Mesenchymal stem cell (in vitro differentiated cells and primary cell): ENCODE results near the gene SMCHD1. TPM values are rescaled to one million over a fixed set of nuclear protein-coding genes. Genes with fewer than 3 reads are reported as not detected.

Experiments used
- DNase-seq: peaks from one replicate; pipeline ENCODE4 v3.0.0-alpha.2; 2013
- H2AFZ ChIP-seq: one replicate; pipeline ENCODE4 v1.6.1; 2013; ENCODE audit warnings: low read depth, mild to moderate bottlenecking, control low read depth, inconsistent platforms, low read length, moderate library complexity
- H2AK5ac ChIP-seq: 2 replicates; pipeline ENCODE4 v1.6.1; 2013; ENCODE audit warnings: low read length, moderate library complexity, mild to moderate bottlenecking, inconsistent platforms; ENCODE audit not compliant: severe bottlenecking
- H2BK120ac ChIP-seq: one replicate; pipeline ENCODE4 v1.6.1; 2013; ENCODE audit warnings: low read depth, mild to moderate bottlenecking, inconsistent platforms, low read length, moderate library complexity
- H2BK12ac ChIP-seq, 2 experiments: one replicate each; pipeline ENCODE4 v1.6.1; 2013; ENCODE audit warnings: inconsistent platforms in 2 of 2, low read length in 2 of 2, mild to moderate bottlenecking in 2 of 2, moderate library complexity in 2 of 2, control low read depth in 1 of 2
- H2BK15ac ChIP-seq: one replicate; pipeline ENCODE4 v1.6.1; 2013; ENCODE audit warnings: mild to moderate bottlenecking, low read depth, inconsistent platforms; ENCODE audit not compliant: poor library complexity, severe bottlenecking
- H2BK5ac ChIP-seq: 2 replicates; pipeline ENCODE4 v1.6.1; 2013; ENCODE audit warnings: low read depth, mild to moderate bottlenecking, low read length, control low read depth, inconsistent platforms; ENCODE audit not compliant: poor library complexity, severe bottlenecking
- H3K14ac ChIP-seq, 2 experiments: one replicate each; pipeline ENCODE4 v1.6.1; 2013; ENCODE audit warnings: inconsistent platforms in 2 of 2, low read length in 2 of 2, control low read depth in 1 of 2, mild to moderate bottlenecking in 1 of 2, moderate library complexity in 1 of 2
- H3K18ac ChIP-seq, 2 experiments: one replicate each; pipeline ENCODE4 v1.6.1; 2013; ENCODE audit warnings: inconsistent platforms in 2 of 2, low read length in 2 of 2, control low read depth in 1 of 2, low read depth in 1 of 2, mild to moderate bottlenecking in 1 of 2
- H3K23ac ChIP-seq, 2 experiments: one replicate each; pipeline ENCODE4 v1.6.1; 2013; ENCODE audit warnings: inconsistent platforms in 2 of 2, low read length in 2 of 2, mild to moderate bottlenecking in 2 of 2, moderate library complexity in 2 of 2, control low read depth in 1 of 2
- H3K27ac ChIP-seq: 2 replicates; pipeline ENCODE4 v1.5.1; 2013; ENCODE audit warnings: mild to moderate bottlenecking, moderate library complexity, low read length, control low read depth, inconsistent platforms; ENCODE audit not compliant: poor library complexity, severe bottlenecking
- H3K27me3 ChIP-seq, 2 experiments: 2 replicates each; pipeline versions ENCODE4 v1.6.1 to v1.7.0; 2013; ENCODE audit warnings: low read length in 2 of 2, mild to moderate bottlenecking in 2 of 2, moderate library complexity in 2 of 2, control low read depth in 1 of 2, inconsistent platforms in 1 of 2; ENCODE audit not compliant: control insufficient read depth in 1 of 2, insufficient read depth in 1 of 2
- H3K36me3 ChIP-seq, 2 experiments: 2 replicates each; pipeline versions ENCODE4 v1.6.1 to v1.7.0; 2013; ENCODE audit warnings: low read length in 2 of 2, control low read depth in 1 of 2, inconsistent platforms in 1 of 2, low read depth in 1 of 2, mild to moderate bottlenecking in 1 of 2; ENCODE audit not compliant: insufficient read depth in 2 of 2, control insufficient read depth in 1 of 2
- H3K4ac ChIP-seq, 2 experiments: one replicate each; pipeline ENCODE4 v1.6.1; 2013; ENCODE audit warnings: inconsistent platforms in 2 of 2, low read length in 2 of 2, mild to moderate bottlenecking in 2 of 2, moderate library complexity in 2 of 2, control low read depth in 1 of 2, low read depth in 1 of 2
- H3K4me1 ChIP-seq: 2 replicates; pipeline ENCODE4 v1.6.1; 2013; ENCODE audit warnings: low read depth, low read length, control low read depth; ENCODE audit not compliant: control insufficient read depth, insufficient read depth
- H3K4me2 ChIP-seq: 2 replicates; pipeline ENCODE4 v1.6.1; 2013; ENCODE audit warnings: low read length, mild to moderate bottlenecking, inconsistent platforms; ENCODE audit not compliant: poor library complexity, severe bottlenecking
- H3K4me3 ChIP-seq, 2 experiments: 2 replicates each; pipeline versions ENCODE4 v1.5.1 to v1.7.0; 2013; ENCODE audit warnings: low read length in 2 of 2, mild to moderate bottlenecking in 2 of 2, control low read depth in 1 of 2, low read depth in 1 of 2; ENCODE audit not compliant: insufficient read depth in 1 of 2
- H3K79me1 ChIP-seq: replicated peaks from 2 replicates; pipeline ENCODE4 v1.6.1; 2013; ENCODE audit warnings: mild to moderate bottlenecking, control low read depth, low read length, inconsistent platforms; ENCODE audit not compliant: poor library complexity, severe bottlenecking
- H3K9ac ChIP-seq: 2 replicates; pipeline ENCODE4 v1.7.0; 2013; ENCODE audit warnings: mild to moderate bottlenecking, low read length, moderate library complexity
- H3K9me3 ChIP-seq: 2 replicates; pipeline ENCODE4 v1.7.0; 2013; ENCODE audit warnings: mild to moderate bottlenecking, low read length; ENCODE audit not compliant: control insufficient read depth
- H4K8ac ChIP-seq: one replicate; pipeline ENCODE4 v1.6.1; 2013; ENCODE audit warnings: inconsistent platforms, mild to moderate bottlenecking, low read length, moderate library complexity
- H4K91ac ChIP-seq: one replicate; pipeline ENCODE4 v1.6.1; 2013; ENCODE audit warnings: mild to moderate bottlenecking, low read length, inconsistent platforms
- WGBS: methylation state at CpG from one replicate; pipeline ENCODE4 v1.1.7; 2013; ENCODE audit warnings: mixed read lengths; 5-methylcytosine and 5-hydroxymethylcytosine counted together
- polyA plus RNA-seq, 2 experiments: library from polyadenylated mRNA; stranded (reverse); fragments of 200-250 nt; gene quantifications; one replicate each; pipeline ENCODE4 v1.2.3, GENCODE V29; 2013

The SMCHD1 gene
- polyA plus RNA-seq (2013, experiment 1 of 2) = 17.1 TPM
- 17.8 TPM for polyA plus RNA-seq (2013, experiment 2 of 2)

GRCh38 chr18:2655178-2655953 lies at the start of gene SMCHD1:
Gene SMCHD1 (plus strand): TSS chr18:2655726. CDS start chr18:2656076, 350 bp downstream.
- Histone ChIP-seq H3K18ac (peak within 1 kb of the TSS; percentile 91 to 99), H3K27me3 (no peaks in the 10 kb centered on the region), H2BK15ac (peak within 1 kb of the TSS; percentile 94), H3K27ac (peak within 1 kb of the TSS; percentile 68), H2BK120ac (peak within 1 kb of the TSS; percentile 94), H4K91ac (peak within 1 kb of the TSS; percentile 97), H3K4me2 (peak within 1 kb of the TSS; percentile 96), H3K4me1 (peaks cover 3% of the 10 kb centered on the region), H2AK5ac (no peak within 1 kb of the TSS), H3K36me3 (no peaks in the 10 kb centered on the region), H2BK5ac (peak within 1 kb of the TSS; percentile 88), H3K9me3 (no peaks in the 10 kb centered on the region), H2AFZ (peak within 1 kb of the TSS; percentile 97), H4K8ac (peak within 1 kb of the TSS; percentile 97), H2BK12ac (peak within 1 kb of the TSS; percentile 25 to 54), H3K9ac (peak within 1 kb of the TSS; percentile 97), H3K4me3 (peak within 1 kb of the TSS; percentile 88 to 92), H3K79me1 (no peaks in the 10 kb centered on the region), H3K14ac (peak within 1 kb of the TSS; percentile 86 to 90), H3K23ac (peak within 1 kb of the TSS; percentile 90 to 94), H3K4ac (peak within 1 kb of the TSS; percentile 77 to 94)
- under 1% methylated on average over 97 of the region's 100 CpGs for WGBS
- DNase-seq = peak; percentile 83

- H3K4me3 ChIP-seq = no peak overlapping the region
- no peak overlapping the region for H2AFZ ChIP-seq
- no peaks in the 10 kb centered on the region for H3K9me3 ChIP-seq
- H2BK12ac ChIP-seq = no peak overlapping the region
- no peak overlapping the region for H3K4me2 ChIP-seq
- no peaks in the 10 kb centered on the region for H3K36me3 ChIP-seq
- H2AK5ac ChIP-seq = no peak overlapping the region
- no peak overlapping the region for H2BK15ac ChIP-seq
- H3K18ac ChIP-seq = no peak overlapping the region
- no peak overlapping the region for H4K91ac ChIP-seq
- no peak for DNase-seq
- H3K4ac ChIP-seq = no peak overlapping the region
- H3K9ac ChIP-seq = peak overlapping the region; percentile 76
- no peak overlapping the region for H3K14ac ChIP-seq
- no peaks in the 10 kb centered on the region for H3K4me1 ChIP-seq
- no peak overlapping the region for H2BK5ac ChIP-seq
- H3K27ac ChIP-seq = no peak overlapping the region
- H3K23ac ChIP-seq = no peak overlapping the region
- peaks cover 3% of the 10 kb centered on the region for H3K79me1 ChIP-seq
- no peak overlapping the region for H4K8ac ChIP-seq
- WGBS = no CpG with 5 or more reads among the region's 2 CpGs
- no peak overlapping the region for H2BK120ac ChIP-seq
- no peaks in the 10 kb centered on the region for H3K27me3 ChIP-seq
Measured at GRCh38 chr18:2606335-2606734, 49.2 kb upstream of the SMCHD1 start.

- no peak overlapping the region for H2BK5ac ChIP-seq
- no peak overlapping the region for H2AK5ac ChIP-seq
- no peak for DNase-seq
- H3K36me3 ChIP-seq = peaks cover 0 to under 1% of the 10 kb centered on the region in 2 experiments
- no peak overlapping the region for H2BK120ac ChIP-seq
- no peak overlapping the region for H3K4ac ChIP-seq
- no peak overlapping the region for H2BK12ac ChIP-seq
- no peaks in the 10 kb centered on the region for H3K27me3 ChIP-seq
- no peak overlapping the region for H3K18ac ChIP-seq
- no peak overlapping the region for H3K9ac ChIP-seq
- no peak overlapping the region for H3K4me2 ChIP-seq
- no peaks in the 10 kb centered on the region for H3K9me3 ChIP-seq
- H2AFZ ChIP-seq = no peak overlapping the region
- no peak overlapping the region for H3K27ac ChIP-seq
- H3K23ac ChIP-seq = no peak overlapping the region
- no peak overlapping the region for H2BK15ac ChIP-seq
- H3K79me1 ChIP-seq = peaks cover 3% of the 10 kb centered on the region
- H3K14ac ChIP-seq = no peak overlapping the region
- no peak overlapping the region for H4K91ac ChIP-seq
- H4K8ac ChIP-seq = no peak overlapping the region
- H3K4me1 ChIP-seq = no peaks in the 10 kb centered on the region
- 100% methylated on average over 1 of the region's 2 CpGs for WGBS
- no peak overlapping the region for H3K4me3 ChIP-seq
Measured at GRCh38 chr18:2609604-2610003, 45.9 kb upstream of the SMCHD1 start.

GRCh38 chr18:2610549-2610948 lies 45.0 kb upstream of the SMCHD1 start:
- Histone ChIP-seq H2BK5ac (no peak overlapping the region), H4K91ac (no peak overlapping the region), H3K4me2 (no peak overlapping the region), H3K36me3 (peaks cover 0 to 9% of the 10 kb centered on the region in 2 experiments), H2BK12ac (no peak overlapping the region), H2AFZ (no peak overlapping the region), H3K23ac (no peak overlapping the region), H2BK15ac (no peak overlapping the region), H3K27me3 (no peaks in the 10 kb centered on the region), H3K9me3 (peaks cover 2% of the 10 kb centered on the region), H2BK120ac (no peak overlapping the region), H3K79me1 (peaks cover 3% of the 10 kb centered on the region), H3K27ac (no peak overlapping the region), H3K14ac (no peak overlapping the region), H3K18ac (no peak overlapping the region), H4K8ac (no peak overlapping the region), H3K9ac (no peak overlapping the region), H3K4me3 (no peak overlapping the region), H3K4me1 (no peaks in the 10 kb centered on the region), H2AK5ac (no peak overlapping the region), H3K4ac (no peak overlapping the region)
- WGBS = 100% methylated on average over 4 of the region's 5 CpGs
- no peak for DNase-seq
